SJSA1 (cell line): ENCODE measurements around the gene RORC. TPM values are rescaled to one million over a fixed set of nuclear protein-coding genes. Genes with fewer than 3 reads are reported as not detected.
"Not testable (repeated sequence)": the region's sequence is repeated elsewhere in the genome, so short reads cannot be mapped to it uniquely, and the experiment has no call there.

Experiments used
- DNase-seq, 2 experiments: peaks; one replicate each; pipeline ENCODE4 v3.0.0-alpha.2; 2015 to 2020; ENCODE audit warnings: low spot score in 2 of 2, low read depth in 1 of 2
- H3K27ac ChIP-seq: fragments of 250-450 bp; sonication (Bioruptor Pico); 2 replicates; pipeline ENCODE4 v1.5.1; 2020; ENCODE audit warnings: mild to moderate bottlenecking, moderate library complexity
- H3K27me3 ChIP-seq: fragments of 250-450 bp; sonication (Bioruptor Pico); replicated peaks from 2 replicates; pipeline ENCODE4 v1.5.1; 2020; ENCODE audit warnings: mild to moderate bottlenecking, moderate library complexity
- H3K36me3 ChIP-seq: fragments of 250-450 bp; sonication (Bioruptor Pico); 2 replicates; pipeline ENCODE4 v1.5.1; 2020; ENCODE audit warnings: mild to moderate bottlenecking
- H3K4me1 ChIP-seq: fragments of 250-450 bp; sonication (Bioruptor Pico); replicated peaks from 2 replicates; pipeline ENCODE4 v1.6.1; 2021; ENCODE audit warnings: mild to moderate bottlenecking
- H3K4me3 ChIP-seq: fragments of 250-450 bp; sonication (Bioruptor Pico); 2 replicates; pipeline ENCODE4 v1.5.1; 2020; ENCODE audit warnings: mild to moderate bottlenecking
- H3K9me3 ChIP-seq: fragments of 250-450 bp; sonication (Bioruptor Pico); replicated peaks from 2 replicates; pipeline ENCODE4 v1.5.1; 2020; ENCODE audit warnings: mild to moderate bottlenecking
- total RNA-seq: library from RNA; depleted of rRNA; stranded (reverse); fragments of >200 nt; shearing (Covaris generic); gene quantifications from 2 replicates; pipeline ENCODE4 v1.2.3, GENCODE V29; 2014

Gene RORC
- total RNA-seq, 1 experiment from 2014 or later = not detected

GRCh38 chr1:151858030-151858746 is 26.6 kb upstream of the RORC start:
- no peak for DNase-seq
- no peaks in the 10 kb centered on the region for H3K36me3 ChIP-seq
- no peak overlapping the region for H3K4me3 ChIP-seq
- H3K27ac ChIP-seq = peak overlapping the region; percentile 28; the same call in 1 of the 2 replicates
- no peaks in the 10 kb centered on the region for H3K27me3 ChIP-seq
- peaks cover 30% of the 10 kb centered on the region for H3K4me1 ChIP-seq
- H3K9me3 ChIP-seq = no peaks in the 10 kb centered on the region

DNA sequence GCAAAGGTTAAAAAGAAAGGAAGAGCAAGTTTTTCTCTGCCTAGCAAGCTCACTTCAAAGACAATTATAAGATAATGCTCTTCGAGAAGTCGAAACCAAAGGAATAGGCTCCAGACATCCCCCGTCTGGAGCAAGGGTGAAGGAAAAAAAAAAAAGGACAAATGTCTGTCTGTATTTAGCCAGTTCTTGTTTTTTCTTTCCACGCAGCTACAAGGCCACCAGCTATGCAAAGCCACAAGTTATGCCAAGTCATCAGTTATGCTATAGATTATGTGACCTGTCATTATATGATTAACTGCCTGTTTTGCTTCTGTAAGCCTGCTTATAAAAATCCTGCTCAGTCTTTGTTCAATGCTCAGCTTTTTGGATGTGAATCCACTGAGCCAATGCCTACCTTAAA is 24.3 kb upstream of the RORC start:
- H3K9me3 ChIP-seq = no peaks in the 10 kb centered on the region
- no peak overlapping the region for H3K4me3 ChIP-seq
- H3K36me3 ChIP-seq = no peaks in the 10 kb centered on the region
- H3K27me3 ChIP-seq = no peaks in the 10 kb centered on the region
- peaks cover 30% of the 10 kb centered on the region for H3K4me1 ChIP-seq
- DNase-seq = no peak
- H3K27ac ChIP-seq = no peak overlapping the region

GRCh38 chr1:151855516-151855915 is 23.9 kb upstream of the RORC start:
- H3K4me1 ChIP-seq = peaks cover 30% of the 10 kb centered on the region
- H3K9me3 ChIP-seq, H3K27me3 ChIP-seq, H3K36me3 ChIP-seq, DNase-seq, H3K27ac ChIP-seq, H3K4me3 ChIP-seq: not testable (repeated sequence)

DNA sequence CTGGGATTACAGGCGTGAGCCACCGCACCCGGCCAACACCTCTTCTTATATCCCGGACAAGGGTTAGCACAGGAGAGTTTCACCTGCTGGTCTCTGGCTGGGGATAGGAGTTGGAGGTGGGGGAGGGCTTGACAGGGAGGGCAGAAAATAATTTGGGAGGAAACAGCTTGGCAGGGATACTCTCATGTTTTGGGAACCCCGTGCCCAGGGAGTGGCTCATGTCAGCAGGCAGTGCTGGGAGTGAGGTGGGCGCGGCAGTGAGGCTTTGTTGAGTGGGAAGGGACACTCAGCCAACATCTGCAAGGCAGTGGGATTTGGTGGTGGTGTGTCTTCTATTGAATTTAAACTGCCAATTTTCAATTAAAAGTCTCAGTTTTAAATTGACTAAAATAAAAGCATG is 23.1 kb upstream of the RORC start:
- H3K36me3 ChIP-seq = no peaks in the 10 kb centered on the region
- H3K9me3 ChIP-seq = no peaks in the 10 kb centered on the region
- no peaks in the 10 kb centered on the region for H3K27me3 ChIP-seq
- H3K27ac ChIP-seq = no peak overlapping the region
- no peak overlapping the region for H3K4me3 ChIP-seq
- no peak for DNase-seq
- peaks cover 28% of the 10 kb centered on the region for H3K4me1 ChIP-seq

DNA sequence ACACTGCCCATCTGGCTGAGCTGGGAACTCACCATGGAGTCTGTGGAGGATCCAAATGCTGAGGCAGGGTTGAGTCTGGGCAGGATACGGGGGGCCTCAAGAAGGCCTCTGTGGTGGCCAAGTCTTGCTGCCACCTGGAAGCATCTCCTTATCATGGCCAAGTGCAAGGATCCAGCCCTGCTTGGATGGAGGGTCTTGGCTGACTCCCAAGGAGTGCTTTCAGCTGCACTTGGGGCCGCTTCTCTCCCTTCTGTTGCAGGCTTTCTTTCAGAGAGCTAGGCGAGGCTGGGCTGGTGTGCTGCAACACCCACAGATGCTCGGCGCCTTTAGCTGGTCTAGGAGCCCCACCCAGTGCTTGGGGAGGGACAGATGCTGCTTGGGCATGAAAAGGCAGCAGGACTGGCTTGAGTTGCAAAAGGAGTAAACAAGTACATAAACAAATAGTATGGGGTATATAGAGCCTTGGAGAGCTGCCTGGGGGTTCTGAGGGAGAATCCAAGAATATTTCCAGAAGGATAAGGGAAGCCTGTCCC is 21.9 kb upstream of the RORC start, which contains the start of gene THEM5:
THEM5 (minus strand) TSS at position 302 of the 533 bp plus-strand sequence; CDS start at position 155, 147 bp downstream.
- Histone ChIP-seq H3K36me3 (no peaks in the 10 kb centered on the region), H3K9me3 (no peaks in the 10 kb centered on the region), H3K4me3 (no peak within 1 kb of the TSS), H3K4me1 (peaks cover 19% of the 10 kb centered on the region), H3K27me3 (no peaks in the 10 kb centered on the region), H3K27ac (no peak within 1 kb of the TSS)
- no peak for DNase-seq

- no peak overlapping the region for H3K4me3 ChIP-seq
- H3K36me3 ChIP-seq = no peaks in the 10 kb centered on the region
- H3K27me3 ChIP-seq = no peaks in the 10 kb centered on the region
- no peak overlapping the region for H3K27ac ChIP-seq
- no peak for DNase-seq
- H3K9me3 ChIP-seq = no peaks in the 10 kb centered on the region
- H3K4me1 ChIP-seq = peaks cover 12% of the 10 kb centered on the region
Observed at GRCh38 chr1:151852733-151853132, 21.1 kb upstream of the RORC start.

DNA sequence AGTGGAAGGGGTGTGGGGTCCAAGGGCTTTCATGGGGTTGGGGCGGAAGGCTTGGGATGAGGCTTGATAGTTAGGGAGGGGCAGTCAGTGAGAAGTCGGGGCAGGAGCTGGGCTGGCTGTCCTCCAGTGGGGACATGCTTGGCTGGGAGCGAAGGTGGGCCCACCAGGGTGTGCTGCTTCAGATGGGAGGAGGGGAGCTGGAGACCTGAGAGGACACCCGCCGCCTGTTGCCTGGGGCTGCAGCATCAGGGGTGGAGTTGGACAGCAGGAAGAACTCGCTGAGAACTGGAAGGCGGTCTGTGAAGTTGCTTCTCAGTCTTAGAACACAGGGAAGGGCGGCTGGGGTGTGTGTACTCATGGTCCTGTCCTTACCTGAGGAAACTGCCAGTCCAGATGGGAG is 20.3 kb upstream of the RORC start:
- Histone ChIP-seq H3K27ac (no peak overlapping the region), H3K27me3 (no peaks in the 10 kb centered on the region), H3K36me3 (no peaks in the 10 kb centered on the region), H3K4me1 (peaks cover 9% of the 10 kb centered on the region), H3K4me3 (no peak overlapping the region), H3K9me3 (no peaks in the 10 kb centered on the region)
- peak in 1 of 2 experiments; percentile 38 for DNase-seq

- H3K27ac ChIP-seq = no peak overlapping the region
- DNase-seq = no peak
- no peaks in the 10 kb centered on the region for H3K36me3 ChIP-seq
- H3K9me3 ChIP-seq = no peaks in the 10 kb centered on the region
- H3K4me3 ChIP-seq = no peak overlapping the region
- peaks cover 18% of the 10 kb centered on the region for H3K4me1 ChIP-seq
- no peaks in the 10 kb centered on the region for H3K27me3 ChIP-seq
Observed at GRCh38 chr1:151849871-151850270, 18.3 kb upstream of the RORC start.

GRCh38 chr1:151849126-151849525 is 17.5 kb upstream of the RORC start:
- Histone ChIP-seq H3K4me3 (no peak overlapping the region), H3K27me3 (no peaks in the 10 kb centered on the region), H3K27ac (no peak overlapping the region), H3K36me3 (no peaks in the 10 kb centered on the region), H3K4me1 (peaks cover 18% of the 10 kb centered on the region), H3K9me3 (no peaks in the 10 kb centered on the region)
- no peak for DNase-seq

DNA sequence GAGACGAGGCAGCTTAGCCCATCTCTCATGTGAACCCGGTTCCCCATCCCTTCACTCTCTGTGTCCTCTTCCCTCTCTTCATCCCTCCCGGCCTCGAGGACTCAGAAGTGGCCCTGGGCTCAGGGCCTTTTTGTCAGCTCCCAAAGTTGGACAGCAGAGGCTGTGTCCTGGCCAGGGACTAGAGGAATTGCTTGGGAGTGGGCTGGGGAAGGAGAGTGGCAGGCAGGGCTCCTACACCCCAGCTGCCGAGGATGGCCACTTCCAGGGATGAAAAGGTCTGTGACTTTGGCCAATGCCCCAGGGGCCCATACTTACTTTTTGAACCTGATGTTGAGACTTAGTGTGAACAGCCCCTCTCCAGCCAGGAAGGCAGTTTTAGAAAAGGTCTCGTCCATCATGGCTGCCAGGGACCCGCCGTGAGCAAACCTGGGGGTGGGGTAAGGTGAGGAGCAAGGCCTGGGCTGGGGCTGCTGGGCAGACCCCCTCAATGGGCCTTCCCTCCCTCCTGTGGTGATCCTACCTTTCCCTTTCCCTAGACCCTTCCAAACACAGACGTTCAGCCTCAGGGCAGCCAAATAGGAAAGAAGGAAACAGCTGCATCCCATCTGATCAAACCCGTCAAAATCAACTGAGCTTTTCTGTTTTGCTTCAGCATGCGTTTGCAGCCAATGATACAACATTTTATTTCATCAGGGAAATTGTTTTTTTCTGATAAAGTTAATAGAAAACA is 16.4 kb upstream of the RORC start:
- no peak for DNase-seq

DNA sequence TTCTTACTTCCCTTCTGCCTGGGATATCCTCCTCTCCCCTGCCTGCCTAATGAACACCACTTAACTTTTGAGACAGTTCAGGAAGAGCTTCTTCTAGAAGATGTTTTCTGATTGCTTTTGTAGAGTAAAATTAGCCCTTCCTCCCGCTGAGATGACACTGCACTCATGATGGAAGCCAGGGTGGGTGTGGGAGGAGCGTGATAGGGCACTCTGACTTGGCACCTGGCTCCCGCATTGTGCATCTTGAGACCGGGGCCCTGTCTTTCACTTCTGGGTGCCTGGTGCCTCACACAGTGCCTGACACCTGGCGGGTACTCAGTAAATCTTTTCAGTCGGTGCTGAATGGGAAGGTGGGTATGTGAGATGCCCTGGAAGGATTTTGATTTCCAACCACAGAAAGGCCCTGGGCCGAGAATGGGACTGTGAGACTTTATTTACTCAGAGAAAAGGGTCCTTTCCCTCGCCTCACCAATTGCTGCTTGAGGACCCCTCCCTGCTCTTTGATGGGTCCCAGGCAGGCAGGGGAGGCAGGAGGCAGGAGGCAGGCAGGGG is 15.2 kb upstream of the RORC start:
- no peaks in the 10 kb centered on the region for H3K9me3 ChIP-seq
- H3K27me3 ChIP-seq = no peaks in the 10 kb centered on the region

More for the DNA sequence above, 16.4 kb upstream of the RORC start:
- Histone ChIP-seq H3K36me3 (no peaks in the 10 kb centered on the region), H3K4me1 (peaks cover 18% of the 10 kb centered on the region), H3K27me3 (no peaks in the 10 kb centered on the region), H3K4me3 (no peak overlapping the region), H3K27ac (no peak overlapping the region), H3K9me3 (no peaks in the 10 kb centered on the region)

GRCh38 chr1:151846062-151846568 is 14.5 kb upstream of the RORC start:
- Histone ChIP-seq H3K4me1 (peaks cover 25% of the 10 kb centered on the region), H3K27ac (peak overlapping the region; percentile 55), H3K27me3 (no peaks in the 10 kb centered on the region), H3K4me3 (no peak overlapping the region), H3K9me3 (no peaks in the 10 kb centered on the region), H3K36me3 (no peaks in the 10 kb centered on the region)
- peak; percentile 82 to 89 for DNase-seq

More for the DNA sequence above, 15.2 kb upstream of the RORC start:
- Histone ChIP-seq H3K27ac (peak overlapping the region; percentile 52), H3K4me1 (peaks cover 19% of the 10 kb centered on the region), H3K4me3 (no peak overlapping the region), H3K36me3 (no peaks in the 10 kb centered on the region)
- no peak for DNase-seq

DNA sequence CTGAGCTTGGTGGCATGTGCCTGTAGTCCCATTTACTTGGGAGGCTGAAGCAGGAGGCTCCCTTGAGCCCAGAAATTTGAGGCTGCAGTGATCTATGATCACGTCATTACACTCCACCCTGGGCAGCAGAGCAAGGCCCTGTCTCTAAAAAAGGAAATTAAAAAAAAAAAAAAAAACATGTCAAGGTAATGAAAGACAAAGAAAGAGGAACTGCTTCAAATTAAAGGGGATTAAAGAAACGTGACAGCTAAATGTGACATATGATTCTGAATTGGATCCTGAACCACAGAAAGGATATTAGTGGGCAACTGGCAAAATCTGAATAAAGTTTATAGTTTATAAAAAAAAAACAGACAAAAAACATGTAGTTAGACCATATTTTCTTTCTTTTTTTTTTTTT is 11.8 kb upstream of the RORC start:
- Histone ChIP-seq H3K4me3 (no peak overlapping the region), H3K9me3 (no peaks in the 10 kb centered on the region), H3K27ac (no peak overlapping the region), H3K27me3 (no peaks in the 10 kb centered on the region), H3K36me3 (no peaks in the 10 kb centered on the region), H3K4me1 (peaks cover 42% of the 10 kb centered on the region)
- DNase-seq = no peak

GRCh38 chr1:151841141-151841540 is 9.5 kb upstream of the RORC start:
- Histone ChIP-seq H3K9me3 (no peaks in the 10 kb centered on the region), H3K27me3 (no peaks in the 10 kb centered on the region), H3K4me1 (peaks cover 32% of the 10 kb centered on the region), H3K27ac (peak overlapping the region; percentile 19; the same call in 1 of the 2 replicates), H3K36me3 (no peaks in the 10 kb centered on the region), H3K4me3 (no peak overlapping the region)
- DNase-seq = peak; percentile 52 to 71
